Loucy (cell line): ENCODE measurements around the gene PREX1.
A peak's percentile ranks its signal among the peaks of the same experiment; 100 is the strongest.

Experiments
- H2AFZ ChIP-seq: fragments of 200-600 bp; sonication (generic); 2 replicates; pipeline ENCODE4 v1.6.0; 2016; ENCODE audit warnings: antibody characterized with exemption, mild to moderate bottlenecking, low read length, moderate library complexity
- H3F3A ChIP-seq: fragments of 200-600 bp; 2 replicates; pipeline ENCODE4 v1.6.0; 2016; ENCODE audit warnings: antibody characterized with exemption, low read depth, mild to moderate bottlenecking
- H3K27me3 ChIP-seq: fragments of 200-600 bp; sonication (generic); 2 replicates; pipeline ENCODE4 v1.6.1; 2014; ENCODE audit warnings: low read length, mild to moderate bottlenecking; ENCODE audit not compliant: insufficient read depth, poor library complexity, severe bottlenecking
- H3K36me3 ChIP-seq: fragments of 200-600 bp; sonication (generic); 2 replicates; pipeline ENCODE4 v1.6.1; 2016; ENCODE audit warnings: low read length; ENCODE audit not compliant: insufficient read depth
- H3K4me1 ChIP-seq: fragments of 200-600 bp; sonication (generic); 2 replicates; pipeline ENCODE4 v1.5.1; 2014; ENCODE audit warnings: low read length, mild to moderate bottlenecking; ENCODE audit not compliant: insufficient read depth, poor library complexity, severe bottlenecking
- H3K4me2 ChIP-seq: fragments of 200-600 bp; sonication (generic); 2 replicates; pipeline ENCODE4 v1.6.0; 2014; ENCODE audit warnings: antibody characterized with exemption, low read length, low read depth, mild to moderate bottlenecking; ENCODE audit not compliant: poor library complexity, severe bottlenecking
- H3K4me3 ChIP-seq: fragments of 200-600 bp; sonication (generic); 2 replicates; pipeline ENCODE4 v1.5.1; 2014; ENCODE audit warnings: low read length, mild to moderate bottlenecking, mixed read lengths; ENCODE audit not compliant: poor library complexity, severe bottlenecking
- H3K79me2 ChIP-seq: fragments of 200-600 bp; sonication (generic); 2 replicates; pipeline ENCODE4 v1.6.1; 2014; ENCODE audit warnings: low read length; ENCODE audit not compliant: insufficient read depth
- H3K9ac ChIP-seq: fragments of 200-600 bp; sonication (generic); 2 replicates; pipeline ENCODE4 v1.6.0; 2014; ENCODE audit warnings: mild to moderate bottlenecking, low read depth, low read length, moderate library complexity; ENCODE audit not compliant: poor library complexity, severe bottlenecking
- H3K9me2 ChIP-seq: fragments of 200-600 bp; sonication (generic); replicated peaks from 2 replicates; pipeline ENCODE4 v1.6.1; 2016; ENCODE audit warnings: low read depth, low read length, mixed read lengths
- H3K9me3 ChIP-seq: fragments of 200-600 bp; sonication (generic); 2 replicates; pipeline ENCODE4 v1.6.1; 2014; ENCODE audit warnings: mild to moderate bottlenecking, antibody characterized with exemption, low read length, low read depth; ENCODE audit not compliant: insufficient read depth
- H4K20me1 ChIP-seq: fragments of 200-600 bp; sonication (generic); 2 replicates; pipeline ENCODE4 v1.6.0; 2014; ENCODE audit warnings: antibody characterized with exemption, low read length, mild to moderate bottlenecking; ENCODE audit not compliant: insufficient read depth, poor library complexity, severe bottlenecking
- EZH2phosphoT487 ChIP-seq: fragments of 200-600 bp; IDR thresholded peaks from 2 replicates; pipeline ENCODE4 v1.6.1; 2018; ENCODE audit warnings: antibody characterized with exemption, mild to moderate bottlenecking, moderate library complexity, borderline replicate concordance
- TF ChIP-seq, protein P1 (sequence below): fragments of 200-600 bp; sonication (generic); conservative IDR thresholded peaks from 2 replicates; pipeline ENCODE4 v1.5.1; 2014; ENCODE audit warnings: mild to moderate bottlenecking, antibody characterized with exemption, low read length

The PREX1 gene

DNA sequence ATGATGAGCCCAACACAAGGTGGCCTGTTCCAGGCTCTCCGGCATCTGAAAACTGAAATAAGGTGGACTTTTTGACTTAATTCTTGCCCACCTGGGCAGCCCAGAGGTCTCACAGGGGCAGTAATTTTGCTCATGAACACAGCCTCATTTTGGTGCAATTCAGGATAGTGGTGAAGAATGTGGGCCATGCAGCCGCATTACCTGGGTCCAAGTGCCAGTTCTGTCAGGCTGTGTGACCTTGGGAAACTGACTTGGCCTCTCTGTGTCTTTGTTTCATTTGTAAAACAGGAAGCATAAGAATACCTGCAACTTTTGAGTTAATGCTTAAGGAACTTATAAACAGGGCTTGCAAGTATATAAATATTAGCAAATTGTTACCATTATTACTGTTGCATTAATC, 5.6 kb downstream of the PREX1 start:
- peak overlapping the region; percentile 59 for H3K4me3 ChIP-seq
- peaks cover 91% of the 10 kb centered on the region for H3K4me1 ChIP-seq
- H3K9me3 ChIP-seq: no peaks in the 10 kb centered on the region
- H2AFZ ChIP-seq: no peak overlapping the region
- H3K9me2 ChIP-seq: no peaks in the 10 kb centered on the region
- H3F3A ChIP-seq: no peaks in the 10 kb centered on the region
- TF ChIP-seq, protein P1, sequence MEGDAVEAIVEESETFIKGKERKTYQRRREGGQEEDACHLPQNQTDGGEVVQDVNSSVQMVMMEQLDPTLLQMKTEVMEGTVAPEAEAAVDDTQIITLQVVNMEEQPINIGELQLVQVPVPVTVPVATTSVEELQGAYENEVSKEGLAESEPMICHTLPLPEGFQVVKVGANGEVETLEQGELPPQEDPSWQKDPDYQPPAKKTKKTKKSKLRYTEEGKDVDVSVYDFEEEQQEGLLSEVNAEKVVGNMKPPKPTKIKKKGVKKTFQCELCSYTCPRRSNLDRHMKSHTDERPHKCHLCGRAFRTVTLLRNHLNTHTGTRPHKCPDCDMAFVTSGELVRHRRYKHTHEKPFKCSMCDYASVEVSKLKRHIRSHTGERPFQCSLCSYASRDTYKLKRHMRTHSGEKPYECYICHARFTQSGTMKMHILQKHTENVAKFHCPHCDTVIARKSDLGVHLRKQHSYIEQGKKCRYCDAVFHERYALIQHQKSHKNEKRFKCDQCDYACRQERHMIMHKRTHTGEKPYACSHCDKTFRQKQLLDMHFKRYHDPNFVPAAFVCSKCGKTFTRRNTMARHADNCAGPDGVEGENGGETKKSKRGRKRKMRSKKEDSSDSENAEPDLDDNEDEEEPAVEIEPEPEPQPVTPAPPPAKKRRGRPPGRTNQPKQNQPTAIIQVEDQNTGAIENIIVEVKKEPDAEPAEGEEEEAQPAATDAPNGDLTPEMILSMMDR: no peak
- no peak for TF ChIP-seq EZH2phosphoT487
- no peaks in the 10 kb centered on the region for H3K27me3 ChIP-seq
- peaks cover 92% of the 10 kb centered on the region for H3K79me2 ChIP-seq
- H3K9ac ChIP-seq: peak overlapping the region; percentile 63
- H3K36me3 ChIP-seq: no peaks in the 10 kb centered on the region
- peak overlapping the region; percentile 62 for H3K4me2 ChIP-seq
- peaks cover 12% of the 10 kb centered on the region for H4K20me1 ChIP-seq

DNA sequence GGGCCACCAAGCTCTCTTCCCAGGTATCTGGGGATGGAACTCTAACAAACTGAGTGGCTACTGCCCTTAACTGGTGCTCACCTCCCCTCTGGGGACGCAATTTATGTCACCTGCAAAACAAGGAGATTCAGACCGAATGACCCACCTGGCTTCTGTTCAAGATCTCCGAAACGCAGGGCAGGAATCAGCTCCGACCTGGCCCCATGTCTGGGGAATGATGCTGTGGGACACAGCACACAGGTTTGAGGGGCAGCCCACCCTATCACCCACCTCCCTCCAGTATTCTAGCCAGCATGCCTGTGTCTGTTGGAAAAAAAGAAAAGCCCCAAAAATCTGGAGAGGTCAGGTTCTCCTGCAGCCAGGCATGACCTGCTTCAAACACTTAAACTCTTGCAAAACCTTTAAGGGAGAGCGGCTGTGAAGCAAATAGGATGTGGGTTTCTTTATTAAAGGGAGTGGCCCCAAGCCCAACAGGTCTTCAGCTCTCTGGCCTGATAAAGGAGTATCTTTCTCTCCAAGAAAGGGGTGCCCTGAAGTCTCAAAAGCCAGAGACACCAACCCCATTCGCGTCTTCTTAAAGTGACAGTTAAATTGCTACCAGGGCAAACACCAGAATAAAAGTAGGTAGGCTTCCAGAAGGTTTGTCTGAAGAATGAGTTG, 6.4 kb downstream of the PREX1 start:
- Histone ChIP-seq H3K27me3 (no peaks in the 10 kb centered on the region), H3K36me3 (no peaks in the 10 kb centered on the region), H3K79me2 (peaks cover 92% of the 10 kb centered on the region), H3K9me2 (no peaks in the 10 kb centered on the region), H3K9me3 (no peaks in the 10 kb centered on the region), H4K20me1 (peaks cover 7% of the 10 kb centered on the region), H3K4me1 (peaks cover 98% of the 10 kb centered on the region), H3K9ac (peak overlapping the region; percentile 63), H3K4me2 (peak overlapping the region; percentile 62), H2AFZ (no peak overlapping the region), H3K4me3 (peak overlapping the region; percentile 59), H3F3A (no peaks in the 10 kb centered on the region)
- no peak for TF ChIP-seq EZH2phosphoT487
- TF ChIP-seq, protein P1: no peak

DNA sequence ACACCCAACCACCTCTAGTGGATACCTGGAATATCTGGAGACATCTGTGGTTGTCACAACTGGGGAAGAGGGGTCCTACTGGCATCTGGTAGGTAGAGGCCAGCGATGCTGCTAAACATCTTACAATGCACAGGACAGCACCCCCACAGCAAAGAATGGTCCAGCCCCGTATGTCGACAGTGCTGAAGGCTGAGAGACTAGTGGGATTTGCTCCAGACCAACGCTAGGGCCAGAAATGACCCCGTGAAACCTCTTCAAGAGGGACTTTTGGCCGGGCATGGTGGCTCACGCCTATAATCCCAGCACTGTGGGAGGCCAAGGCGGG, 7.2 kb downstream of the PREX1 start:
- peaks cover 89% of the 10 kb centered on the region for H3K79me2 ChIP-seq
- H3K9me2 ChIP-seq: no peaks in the 10 kb centered on the region
- TF ChIP-seq EZH2phosphoT487: no peak
- TF ChIP-seq, protein P1: no peak
- H3K36me3 ChIP-seq: no peaks in the 10 kb centered on the region
- no peaks in the 10 kb centered on the region for H3F3A ChIP-seq
- peak overlapping the region; percentile 23 for H3K4me3 ChIP-seq
- no peaks in the 10 kb centered on the region for H3K27me3 ChIP-seq
- H3K9me3 ChIP-seq: no peaks in the 10 kb centered on the region
- H4K20me1 ChIP-seq: peaks cover 7% of the 10 kb centered on the region
- peak overlapping the region; percentile 62 for H3K4me2 ChIP-seq
- H2AFZ ChIP-seq: no peak overlapping the region
- peak overlapping the region; percentile 63 for H3K9ac ChIP-seq
- H3K4me1 ChIP-seq: peaks cover 96% of the 10 kb centered on the region
